ENCODE data around the gene BRIP1.
"Not testable (repeated sequence)": the region's sequence is repeated elsewhere in the genome, so short reads cannot be mapped to it uniquely, and the experiment has no call there.

The BRIP1 gene

GRCh38 chr17:61723183-61723582 is 140.1 kb downstream of the BRIP1 start:
- DNase-seq: no peak

DNA sequence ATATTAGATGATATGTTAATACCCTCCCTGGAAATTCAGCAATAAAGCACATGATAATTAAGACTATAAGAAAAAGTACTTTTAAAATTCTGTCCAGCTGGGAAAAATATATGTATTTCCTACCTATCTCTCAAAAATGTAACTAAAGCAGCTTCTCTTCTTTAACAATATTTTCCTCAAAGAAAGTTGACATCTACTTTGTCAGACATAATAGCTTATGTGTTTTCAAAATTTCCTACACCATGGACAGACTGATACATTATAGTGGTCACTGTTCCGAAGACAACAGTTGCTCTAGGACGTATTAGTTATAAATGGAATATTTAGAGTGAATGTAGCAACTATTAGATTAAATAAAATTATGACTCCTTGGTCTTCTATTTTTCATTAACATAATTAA is 140.9 kb downstream of the BRIP1 start:
- DNase-seq: no peak

GRCh38 chr17:61720016-61720795 is 143.1 kb downstream of the BRIP1 start:
- no peak for DNase-seq

GRCh38 chr17:61719220-61719619 is 144.1 kb downstream of the BRIP1 start:
- DNase-seq: not testable (repeated sequence)

GRCh38 chr17:61718022-61718421 is 145.3 kb downstream of the BRIP1 start:
- no peak for DNase-seq

DNA sequence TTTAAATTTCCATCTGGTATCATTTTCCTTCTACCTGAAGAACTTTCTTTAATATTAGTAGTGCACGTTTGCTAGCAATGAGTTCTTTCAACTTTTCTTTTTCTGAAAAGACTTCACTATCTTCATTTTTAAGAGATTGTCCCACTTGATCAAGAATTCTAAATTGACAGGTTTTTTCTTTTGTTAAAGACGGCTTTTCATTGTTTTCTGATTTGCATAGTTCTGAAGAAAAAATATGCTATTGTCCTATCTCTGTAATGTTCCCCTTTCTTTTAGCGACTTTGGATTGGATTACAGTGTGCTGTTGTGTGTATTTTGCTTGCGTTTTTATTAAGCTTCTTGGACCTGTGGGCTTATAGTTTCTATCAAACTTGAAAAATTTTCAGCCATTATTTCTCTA is 146.0 kb downstream of the BRIP1 start:
- DNase-seq: no peak

- no peak for DNase-seq
These were observed 147.0 kb downstream of the BRIP1 start for GRCh38 chr17:61716225-61716829.

DNA sequence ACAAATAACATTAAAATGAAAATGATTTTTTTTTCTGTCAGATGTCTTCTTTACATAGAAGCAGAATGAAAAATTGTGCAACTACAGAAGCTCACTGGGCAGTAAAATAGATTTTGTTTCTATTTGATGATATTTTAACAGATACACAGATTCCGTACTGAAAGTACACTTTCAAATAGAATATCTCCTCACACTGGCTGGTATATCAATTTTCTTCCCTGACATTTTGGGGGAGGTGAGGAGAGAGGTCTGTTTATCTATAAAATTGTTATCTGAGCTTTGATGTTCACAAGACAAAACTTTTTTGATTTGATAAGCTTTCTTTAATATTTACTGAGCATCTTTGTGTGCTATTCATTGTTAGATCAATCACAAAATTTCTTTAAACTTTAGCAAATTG is 148.0 kb downstream of the BRIP1 start:
- no peak for DNase-seq

- DNase-seq: no peak
These were observed 149.0 kb downstream of the BRIP1 start for GRCh38 chr17:61714300-61714699.

DNA sequence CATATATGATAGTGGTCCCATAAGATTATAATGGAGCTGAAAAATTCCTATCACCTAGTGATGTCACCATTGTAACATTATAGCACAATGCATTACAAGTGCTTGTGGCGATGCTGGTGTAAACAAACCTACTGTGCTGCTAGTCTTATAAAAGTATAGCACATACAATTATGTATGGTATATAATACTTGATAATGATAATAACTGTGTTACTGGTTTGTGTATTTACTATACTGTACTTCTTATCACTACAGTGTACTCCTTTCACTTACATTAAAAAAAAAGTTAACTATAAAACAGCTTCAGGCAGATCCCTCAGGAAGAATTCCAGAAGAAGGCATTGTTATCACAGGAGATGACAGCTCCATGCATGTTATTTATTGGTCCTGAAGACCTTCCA is 150.3 kb downstream of the BRIP1 start:
- DNase-seq: no peak

GRCh38 chr17:61710546-61710945 is 152.8 kb downstream of the BRIP1 start:
- no peak for DNase-seq

DNA sequence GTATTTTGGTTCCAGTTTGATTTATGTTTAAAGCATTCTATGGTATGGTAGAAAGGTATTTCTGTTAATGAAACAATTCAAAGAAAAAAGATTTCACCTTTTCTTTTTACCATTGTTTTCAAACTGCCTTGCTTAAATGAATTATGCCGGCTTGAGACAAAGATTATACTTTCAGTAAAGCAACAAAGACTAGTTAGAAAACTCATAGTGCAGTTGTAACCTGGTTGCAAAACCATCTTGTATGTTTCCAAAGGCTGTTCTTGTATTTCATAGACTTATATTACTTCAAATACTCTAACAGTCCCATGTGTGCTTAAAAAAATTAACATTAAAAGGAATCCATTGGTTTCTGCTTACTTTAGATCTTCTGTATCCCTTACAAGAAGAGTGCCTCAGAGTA is 153.8 kb downstream of the BRIP1 start:
- DNase-seq: no peak

- no peak for DNase-seq
These were observed 158.3 kb downstream of the BRIP1 start for GRCh38 chr17:61704935-61705449.

- no peak for DNase-seq
These were observed 160.9 kb downstream of the BRIP1 start for GRCh38 chr17:61702450-61702849.

GRCh38 chr17:61701978-61702377 is 161.3 kb downstream of the BRIP1 start:
- no peak for DNase-seq

- no peak for DNase-seq
These were observed 162.0 kb downstream of the BRIP1 start for GRCh38 chr17:61701334-61701733.

- DNase-seq: no peak
These were observed 163.1 kb downstream of the BRIP1 start for GRCh38 chr17:61700252-61700651.

DNA sequence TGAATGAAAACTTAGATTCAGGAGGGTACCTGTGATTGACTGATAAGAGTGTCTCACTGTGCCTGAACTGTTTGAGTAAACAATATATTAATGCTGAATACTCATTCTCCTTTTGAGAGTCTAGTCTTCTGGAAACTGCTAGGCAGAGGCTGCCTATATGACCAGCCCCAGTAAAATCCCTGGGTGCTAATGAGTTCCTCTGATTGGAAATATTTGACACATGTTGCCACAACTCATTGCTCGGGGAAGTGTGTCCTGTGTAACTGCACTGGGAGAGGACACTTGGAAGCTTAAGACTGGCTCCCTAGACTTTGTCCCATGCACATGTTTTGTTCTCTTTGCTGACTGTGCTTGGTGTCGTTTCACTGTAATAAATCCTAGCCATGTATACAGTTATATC is 163.6 kb downstream of the BRIP1 start:
- no peak for DNase-seq

- no peak for DNase-seq
These were observed 164.3 kb downstream of the BRIP1 start for GRCh38 chr17:61699032-61699431.

- DNase-seq: no peak
These were observed 165.1 kb downstream of the BRIP1 start for GRCh38 chr17:61698244-61698643.

DNA sequence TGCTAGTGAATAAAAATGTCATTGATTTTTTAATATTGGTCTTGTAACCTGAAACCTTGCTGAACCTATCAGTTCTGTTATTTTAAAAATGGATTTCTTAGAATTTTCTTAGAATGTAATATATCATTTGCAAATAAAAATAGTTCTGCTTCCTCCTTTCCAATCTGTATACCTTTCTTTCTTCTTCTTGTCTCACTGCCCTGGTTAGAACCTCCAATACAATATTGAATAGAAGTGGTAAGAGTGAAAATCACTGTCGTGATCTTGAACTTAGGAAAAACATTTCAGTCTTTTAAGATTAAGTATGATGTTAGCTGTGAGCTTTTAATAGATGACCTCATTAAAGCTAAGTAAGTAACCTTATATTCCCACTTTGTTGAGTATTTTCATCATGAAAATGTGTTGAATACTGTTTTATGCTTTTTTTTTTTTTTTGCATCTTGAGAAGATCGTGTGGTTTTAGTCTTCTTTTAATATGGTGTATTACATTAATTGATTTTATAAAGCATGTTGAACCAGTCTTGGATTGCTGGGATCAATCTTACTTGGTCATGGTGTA is 167.5 kb downstream of the BRIP1 start:
- no peak for DNase-seq

GRCh38 chr17:61694095-61694494 is 169.2 kb downstream of the BRIP1 start:
- no peak for DNase-seq

- no peak for DNase-seq
These were observed 173.6 kb downstream of the BRIP1 start for GRCh38 chr17:61689610-61690180.

- DNase-seq: no peak
These were observed 175.6 kb downstream of the BRIP1 start for GRCh38 chr17:61687769-61688168.

Measured in stimulated activated CD4-positive, alpha-beta T cell treated with anti-CD3 and anti-CD28 coated beads, Interleukin-12 subunit alpha, Interleukin-12 subunit beta, amount 100 ng/mL, for 4 hours (primary cell).